NT2/D1 (cell line): ENCODE data around the gene GREB1.

Experiments
- SUZ12 ChIP-seq: IDR thresholded peaks from 2 replicates; pipeline ENCODE4 v1.6.1; 2011; ENCODE audit not compliant: insufficient read length, insufficient read depth; ENCODE audit errors: extremely low read depth
- ZNF274 ChIP-seq: IDR thresholded peaks from 2 replicates; pipeline ENCODE4 v1.6.1; 2011; ENCODE audit warnings: mild to moderate bottlenecking, low read depth, low read length

- TF ChIP-seq ZNF274 (no peak), SUZ12 (no peak)
Observed at GRCh38 chr2:11582862-11583752, 49.3 kb downstream of the GREB1 start.
